Measurements from ENCODE around the gene TSR3.

The TSR3 gene

GRCh38 chr16:1323296-1324239 lies 28.1 kb downstream of the TSR3 start:
- no peak for DNase-seq (ENCODE audit: low spot score)

DNA sequence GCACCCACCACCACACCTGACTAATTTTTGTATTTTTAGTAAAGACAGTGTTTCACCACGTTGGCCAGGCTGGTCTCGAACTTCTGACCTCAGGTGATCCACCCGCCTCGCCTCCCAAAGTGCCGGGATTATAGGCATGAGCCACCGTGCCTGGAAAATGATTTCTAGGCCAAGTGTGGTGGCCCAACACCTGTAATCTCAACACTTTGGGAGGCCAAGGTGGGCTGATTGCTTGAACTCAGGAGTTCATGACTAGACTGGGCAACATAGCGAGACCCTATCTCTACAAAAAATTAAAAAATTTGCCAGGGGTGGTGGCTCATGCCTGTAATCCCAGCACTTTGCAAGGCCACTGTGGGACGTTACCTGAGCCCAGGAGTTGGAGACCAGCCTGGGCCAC lies 29.3 kb downstream of the TSR3 start:
- DNase-seq (ENCODE audit: low spot score): no peak

DNA sequence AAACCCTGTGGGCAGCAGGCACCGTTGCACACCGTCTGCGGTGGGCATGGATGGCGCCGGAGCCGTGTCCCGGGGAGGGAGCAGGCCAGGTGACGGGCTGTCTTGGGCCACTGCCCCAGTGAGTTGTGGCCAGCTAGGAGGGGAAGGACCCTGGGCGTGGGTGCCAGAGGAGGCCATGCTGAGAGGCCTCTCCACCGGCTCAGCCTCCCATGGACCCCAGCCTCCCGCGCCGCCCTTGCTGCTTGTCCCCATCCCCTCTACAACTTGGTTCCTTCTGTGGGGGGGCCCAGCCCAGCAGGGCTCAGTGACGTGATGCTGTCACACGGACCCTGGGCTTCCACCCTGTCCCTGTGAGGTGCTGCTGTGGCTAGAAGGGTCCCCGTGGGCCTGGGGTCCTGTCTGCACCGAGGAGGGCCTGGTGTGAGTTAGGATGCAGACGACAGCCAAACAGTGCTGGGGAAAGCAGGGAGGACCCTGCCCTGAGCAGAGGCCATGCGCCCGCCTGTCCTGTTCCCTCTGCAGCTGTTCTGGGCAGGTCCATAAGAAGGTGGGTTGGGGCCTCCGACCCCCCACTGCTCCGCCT lies 30.9 kb downstream of the TSR3 start:
- DNase-seq (ENCODE audit: low spot score): no peak

GRCh38 chr16:1320097-1320496 lies 31.6 kb downstream of the TSR3 start:
- DNase-seq (ENCODE audit: low spot score): no peak

- no peak for DNase-seq (ENCODE audit: low spot score)
Observed at GRCh38 chr16:1319041-1319440, 32.6 kb downstream of the TSR3 start.

DNA sequence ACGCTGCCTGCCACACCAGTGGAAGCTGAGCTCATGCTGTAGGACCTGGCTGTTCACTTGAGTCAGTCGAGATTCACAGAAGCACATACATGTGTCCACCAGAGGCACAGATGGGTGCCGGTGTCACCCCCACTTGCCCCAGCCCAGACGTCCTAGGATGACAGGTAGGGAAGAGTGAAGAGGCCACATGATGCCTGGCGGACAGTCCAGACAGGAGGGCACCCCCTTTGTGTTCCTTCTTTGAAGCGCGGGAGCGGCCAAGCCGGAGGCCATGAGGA lies 33.5 kb downstream of the TSR3 start:
- no peak for DNase-seq (ENCODE audit: low spot score)

- no peak for DNase-seq (ENCODE audit: low spot score)
Observed at GRCh38 chr16:1317479-1318267, 34.0 kb downstream of the TSR3 start.

- DNase-seq (ENCODE audit: low spot score): no peak
Observed at GRCh38 chr16:1316033-1316405, 35.7 kb downstream of the TSR3 start.

- no peak for DNase-seq (ENCODE audit: low spot score)
Observed at GRCh38 chr16:1315081-1316032, 36.3 kb downstream of the TSR3 start.

DNA sequence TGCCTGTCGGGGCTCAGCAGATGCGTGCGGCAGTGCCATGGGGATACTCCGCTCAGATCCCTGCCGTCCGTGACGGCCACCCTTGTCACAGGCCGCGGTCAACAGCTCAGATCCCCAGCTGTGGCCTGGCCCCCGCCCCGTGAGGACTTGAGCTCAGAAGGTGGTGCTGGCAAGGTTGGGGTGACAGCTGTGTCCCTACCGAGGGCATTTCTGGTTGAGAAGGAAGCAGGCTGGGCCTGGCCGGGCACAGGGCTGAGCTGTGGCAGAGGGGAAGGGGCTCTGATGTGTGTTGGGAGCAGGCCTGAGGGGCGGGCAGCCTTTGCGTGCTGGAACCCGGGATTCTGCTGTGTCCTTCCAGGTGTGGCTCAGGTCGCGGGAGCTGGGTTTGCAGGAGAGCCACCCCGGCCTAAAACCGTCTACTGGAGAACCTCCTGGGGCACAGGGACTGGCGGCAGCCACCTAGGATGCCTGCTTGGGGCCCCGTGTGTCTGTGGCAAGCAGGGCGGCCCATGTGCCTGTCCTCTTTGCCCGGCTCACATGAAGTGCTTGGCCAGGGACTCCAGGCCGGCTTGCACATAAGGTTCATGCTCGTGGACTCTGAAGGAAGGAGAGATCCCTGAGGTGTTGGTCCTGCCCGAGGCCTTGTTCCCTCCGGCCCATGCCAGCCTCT lies 37.1 kb downstream of the TSR3 start:
- no peak for DNase-seq (ENCODE audit: low spot score)

DNA sequence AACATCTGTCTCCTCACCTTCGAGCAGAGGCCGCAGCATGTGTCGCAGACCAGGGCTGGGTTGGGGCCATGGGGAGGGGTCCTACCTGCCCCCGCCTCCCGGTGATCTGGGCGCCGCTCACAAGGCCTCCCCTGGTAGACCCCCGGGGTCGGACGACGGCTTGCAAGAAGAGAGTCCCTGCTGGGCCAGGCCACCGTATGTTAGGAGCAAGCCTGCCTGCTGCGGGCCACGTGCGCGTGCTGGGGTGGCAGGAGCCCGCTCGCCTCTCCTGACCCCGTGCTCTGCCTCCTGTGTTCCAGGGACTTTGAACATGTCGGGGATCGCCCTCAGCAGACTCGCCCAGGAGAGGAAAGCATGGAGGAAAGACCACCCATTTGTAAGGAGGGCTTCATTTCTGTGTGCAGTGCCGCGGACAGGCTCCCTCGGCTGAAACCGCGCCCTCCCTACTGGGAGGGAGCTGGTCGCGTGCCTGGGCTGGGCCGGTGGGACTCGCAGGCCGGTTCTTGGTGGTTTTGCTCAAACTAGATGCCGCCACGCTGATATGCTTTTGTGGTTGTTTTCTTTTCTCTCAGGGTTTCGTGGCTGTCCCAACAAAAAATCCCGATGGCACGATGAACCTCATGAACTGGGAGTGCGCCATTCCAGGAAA lies 37.8 kb downstream of the TSR3 start:
- DNase-seq (ENCODE audit: low spot score): no peak

GRCh38 chr16:1312903-1313302 lies 38.8 kb downstream of the TSR3 start:
- no peak for DNase-seq (ENCODE audit: low spot score)

DNA sequence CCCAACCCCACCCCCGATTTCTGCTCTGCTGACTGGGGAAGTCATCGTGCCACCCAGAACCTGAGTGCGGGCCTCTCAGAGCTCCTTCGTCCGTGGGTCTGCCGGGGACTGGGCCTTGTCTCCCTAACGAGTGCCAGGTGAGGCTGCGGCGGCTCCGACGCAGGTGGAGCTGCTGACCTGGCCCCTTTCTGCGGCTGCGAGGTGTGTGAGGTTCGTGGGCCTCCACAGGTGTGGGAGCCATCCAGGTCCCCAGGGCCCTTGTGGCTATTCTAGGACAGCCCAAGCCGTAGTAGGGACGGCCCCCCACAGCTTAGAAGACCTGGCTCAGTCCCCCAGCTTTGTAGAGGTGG lies 39.2 kb downstream of the TSR3 start:
- no peak for DNase-seq (ENCODE audit: low spot score)

DNA sequence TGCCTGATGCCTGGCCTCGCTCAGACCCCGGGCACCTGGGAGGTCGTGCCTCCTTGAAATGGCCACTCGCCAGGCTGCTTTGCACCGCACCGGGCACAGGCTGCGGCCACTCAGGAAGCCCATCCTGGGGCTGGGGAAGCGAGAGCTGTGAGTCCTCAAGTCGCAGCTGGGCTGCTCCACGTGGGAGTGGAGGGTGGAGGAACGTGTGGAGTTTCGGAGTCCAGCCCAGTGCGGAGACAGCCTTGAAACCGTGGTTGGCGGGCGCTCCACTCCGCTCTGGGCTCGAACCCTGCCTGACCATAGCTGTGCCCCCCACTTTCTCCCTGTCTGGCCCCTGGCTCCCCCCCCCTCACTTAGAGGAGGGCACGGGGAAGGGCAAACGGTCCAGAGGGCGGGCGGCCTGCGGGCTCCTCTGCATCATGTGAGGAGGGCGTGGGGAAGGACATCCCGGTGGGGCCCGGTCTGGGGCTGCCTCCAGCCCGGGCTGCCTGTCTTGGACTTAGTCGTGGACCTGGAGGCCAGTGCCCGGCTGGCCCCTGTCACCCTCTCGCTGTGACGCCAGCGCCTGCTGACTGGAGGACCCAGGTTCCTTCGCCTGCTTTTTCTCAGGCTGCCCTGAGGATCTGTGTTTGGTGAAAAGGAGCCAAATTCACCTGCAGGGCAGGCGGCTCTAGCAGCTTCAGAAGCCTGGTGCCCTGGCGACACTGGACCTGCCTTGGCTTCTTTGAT lies 39.8 kb downstream of the TSR3 start:
- no peak for DNase-seq (ENCODE audit: low spot score)

GRCh38 chr16:1311212-1311737 lies 40.4 kb downstream of the TSR3 start:
- DNase-seq (ENCODE audit: low spot score): no peak

DNA sequence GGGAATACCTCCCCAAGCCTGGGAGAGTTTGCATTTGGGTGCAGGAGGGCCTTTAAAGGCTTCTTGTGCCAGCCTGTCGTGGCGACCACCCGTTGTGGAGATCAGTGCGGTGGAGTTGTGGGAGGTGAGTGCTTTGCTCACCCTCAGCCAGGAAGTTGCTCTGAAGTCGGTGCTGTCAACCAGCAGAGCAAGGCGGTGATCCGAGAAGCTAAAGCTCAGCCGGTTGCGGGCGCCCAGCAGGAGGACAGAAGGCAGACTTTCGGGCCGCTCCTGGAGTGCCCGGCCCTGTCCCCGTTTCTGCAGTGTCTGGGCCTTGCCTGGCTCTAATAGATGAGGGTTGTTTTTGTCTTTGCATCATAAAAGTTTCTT lies 40.9 kb downstream of the TSR3 start:
- no peak for DNase-seq (ENCODE audit: low spot score)

DNA sequence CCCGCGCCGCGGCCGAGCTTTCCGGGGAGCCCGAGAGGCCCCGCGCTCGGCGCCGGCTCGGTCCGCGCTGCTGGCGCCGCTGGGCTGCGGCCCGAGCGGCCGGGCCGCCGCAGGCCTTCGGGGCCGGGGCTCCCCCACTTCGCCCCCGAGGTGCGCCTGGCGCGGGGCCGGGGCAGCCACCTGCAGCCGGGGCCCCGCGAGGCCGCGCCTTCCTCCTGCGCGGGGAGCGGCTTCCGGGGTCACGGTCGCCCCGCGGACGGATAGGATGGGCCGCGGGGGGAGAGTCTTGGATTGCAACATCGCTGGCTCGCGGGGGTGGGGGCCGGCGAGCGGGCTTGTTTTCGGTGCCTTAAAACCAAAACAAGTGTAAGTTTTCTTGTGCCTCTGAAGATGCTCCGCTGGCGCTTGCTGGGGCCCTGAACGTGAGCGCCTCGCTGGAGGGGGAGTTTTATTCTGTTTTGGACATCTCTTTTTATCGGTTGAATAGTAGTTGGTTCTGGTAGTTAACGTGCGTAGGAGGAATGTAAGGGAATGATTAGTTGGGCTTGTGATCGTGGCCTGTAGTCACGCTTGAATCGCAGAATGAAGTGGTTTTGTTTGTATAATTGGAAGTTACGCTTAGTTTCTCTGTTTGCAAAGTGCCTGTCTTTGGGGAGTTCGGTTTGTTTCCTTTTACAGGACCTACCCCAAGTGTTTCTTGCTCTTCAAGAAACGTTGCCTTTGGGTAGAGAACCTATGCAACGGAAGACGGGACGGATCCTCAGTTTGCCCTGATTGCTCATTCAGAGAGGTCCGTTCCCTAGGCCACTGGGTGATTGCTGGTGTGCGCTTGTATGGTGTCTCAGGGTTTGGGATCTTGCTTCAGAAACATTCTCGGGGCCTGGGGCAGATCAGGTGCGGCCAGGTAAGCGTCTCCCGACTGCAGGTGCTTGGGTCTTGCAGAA lies 41.5 kb downstream of the TSR3 start:
- no peak for DNase-seq (ENCODE audit: low spot score)

- DNase-seq (ENCODE audit: low spot score): peak; percentile 98
Observed at GRCh38 chr16:1308977-1309885, 42.4 kb downstream of the TSR3 start, which contains the start of gene UBE2I. Gene UBE2I (plus strand): TSS chr16:1309636. CDS start chr16:1314031, 4,395 bp downstream.
